GM12865 (cell line): Measurements from ENCODE around the gene AHNAK.
"Not testable (repeated sequence)": the region's sequence is repeated elsewhere in the genome, so short reads cannot be mapped to it uniquely, and the experiment has no call there.

Source experiments
- DNase-seq: peaks from one replicate; pipeline ENCODE4 v3.0.0; 2010; ENCODE audit warnings: low read depth
- H3K4me3 ChIP-seq: 2 replicates; pipeline ENCODE4 v1.5.1; 2011; ENCODE audit warnings: mild to moderate bottlenecking, low read depth, low read length, control low read depth
- TF ChIP-seq, protein P1 (sequence below): IDR thresholded peaks from 2 replicates; pipeline ENCODE4 v1.5.1; 2011; ENCODE audit warnings: low read length, control low read depth, low read depth, inconsistent platforms; ENCODE audit not compliant: insufficient read depth; ENCODE audit errors: missing control alignments

Gene AHNAK

GRCh38 chr11:62572431-62572830 is 25.8 kb upstream of the AHNAK start:
- TF ChIP-seq, protein P1, sequence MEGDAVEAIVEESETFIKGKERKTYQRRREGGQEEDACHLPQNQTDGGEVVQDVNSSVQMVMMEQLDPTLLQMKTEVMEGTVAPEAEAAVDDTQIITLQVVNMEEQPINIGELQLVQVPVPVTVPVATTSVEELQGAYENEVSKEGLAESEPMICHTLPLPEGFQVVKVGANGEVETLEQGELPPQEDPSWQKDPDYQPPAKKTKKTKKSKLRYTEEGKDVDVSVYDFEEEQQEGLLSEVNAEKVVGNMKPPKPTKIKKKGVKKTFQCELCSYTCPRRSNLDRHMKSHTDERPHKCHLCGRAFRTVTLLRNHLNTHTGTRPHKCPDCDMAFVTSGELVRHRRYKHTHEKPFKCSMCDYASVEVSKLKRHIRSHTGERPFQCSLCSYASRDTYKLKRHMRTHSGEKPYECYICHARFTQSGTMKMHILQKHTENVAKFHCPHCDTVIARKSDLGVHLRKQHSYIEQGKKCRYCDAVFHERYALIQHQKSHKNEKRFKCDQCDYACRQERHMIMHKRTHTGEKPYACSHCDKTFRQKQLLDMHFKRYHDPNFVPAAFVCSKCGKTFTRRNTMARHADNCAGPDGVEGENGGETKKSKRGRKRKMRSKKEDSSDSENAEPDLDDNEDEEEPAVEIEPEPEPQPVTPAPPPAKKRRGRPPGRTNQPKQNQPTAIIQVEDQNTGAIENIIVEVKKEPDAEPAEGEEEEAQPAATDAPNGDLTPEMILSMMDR, result no peak
- H3K4me3 ChIP-seq, result peak overlapping the region; percentile 88
- DNase-seq, result no peak

DNA sequence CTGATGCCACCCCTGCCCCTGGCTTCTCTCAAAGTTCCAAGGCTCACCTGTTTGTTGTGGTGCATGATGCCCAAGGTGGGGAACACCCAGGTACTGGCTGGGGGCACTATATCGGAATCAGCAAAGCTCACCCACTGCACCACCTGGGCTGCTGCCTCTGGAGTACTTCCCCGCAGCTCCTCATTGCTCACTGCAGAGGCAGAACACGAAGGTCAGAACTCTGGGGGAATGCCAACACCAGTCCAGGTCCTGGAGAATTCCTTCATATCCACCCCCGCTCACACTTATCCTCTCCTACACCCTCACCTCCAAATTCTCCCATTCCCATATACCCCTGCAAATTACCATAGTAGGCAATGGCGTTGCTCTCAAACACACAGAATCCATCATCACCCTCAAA is 24.9 kb upstream of the AHNAK start:
- not testable (repeated sequence) for DNase-seq, H3K4me3 ChIP-seq

- not testable (repeated sequence) for H3K4me3 ChIP-seq, DNase-seq
Observed at GRCh38 chr11:62570903-62571302, 24.3 kb upstream of the AHNAK start.

GRCh38 chr11:62569611-62570010 is 23.0 kb upstream of the AHNAK start:
- H3K4me3 ChIP-seq, result no peak overlapping the region
- TF ChIP-seq, protein P1, result no peak
- DNase-seq, result no peak

GRCh38 chr11:62567018-62567633 is 20.5 kb upstream of the AHNAK start:
- TF ChIP-seq, protein P1, result no peak
- DNase-seq, result peak; percentile 44
- H3K4me3 ChIP-seq, result no peak overlapping the region

DNA sequence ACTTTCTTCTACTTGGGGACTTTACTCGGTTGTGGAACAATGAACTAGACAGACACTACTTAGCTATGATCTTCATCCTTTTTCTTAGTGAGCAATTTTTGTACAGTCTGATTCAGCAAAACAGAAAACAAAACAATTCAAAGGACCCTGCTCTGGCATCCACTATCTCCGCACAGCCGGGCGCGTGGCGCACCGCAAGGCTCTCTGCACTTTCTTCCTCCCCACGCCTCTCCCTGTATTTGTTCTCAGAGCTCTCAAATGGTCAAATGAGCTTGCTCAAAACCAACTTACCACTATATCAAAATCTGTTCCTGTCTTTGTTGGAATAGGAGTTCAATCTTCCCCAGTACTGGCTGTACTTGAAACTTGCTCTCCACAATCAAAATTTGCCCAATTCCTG is 19.6 kb upstream of the AHNAK start:
- no peak for DNase-seq
- H3K4me3 ChIP-seq, result no peak overlapping the region
- TF ChIP-seq, protein P1, result no peak

- no peak overlapping the region for H3K4me3 ChIP-seq
- TF ChIP-seq, protein P1, result no peak
- DNase-seq, result no peak
Observed at GRCh38 chr11:62565100-62565802, 18.6 kb upstream of the AHNAK start.

DNA sequence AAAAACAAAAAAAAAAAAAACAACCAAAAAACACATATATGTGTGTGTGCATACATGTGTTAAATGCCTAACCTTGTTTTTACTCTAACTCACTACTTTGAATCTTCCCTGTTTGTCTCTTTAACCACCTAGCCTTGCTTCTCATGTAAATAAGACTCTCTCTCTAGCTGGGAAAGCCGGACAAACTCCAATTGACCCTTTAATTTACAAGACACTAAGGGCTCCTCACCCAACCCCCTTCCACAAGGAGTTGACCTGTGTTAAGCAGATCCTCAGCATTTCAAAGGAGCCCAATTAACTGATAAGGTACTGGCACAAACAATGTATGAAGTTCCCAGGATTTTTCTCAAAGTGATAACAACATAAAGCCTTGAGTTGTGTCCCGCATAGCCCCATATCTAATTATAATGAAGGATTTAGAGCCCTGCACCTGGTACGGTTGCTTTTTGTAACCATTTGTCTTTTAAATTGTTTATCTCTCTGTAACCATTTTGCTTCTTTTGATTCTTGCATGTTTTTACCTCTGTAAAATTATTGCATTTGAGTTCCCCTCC is 15.1 kb upstream of the AHNAK start:
- not testable (repeated sequence) for DNase-seq, H3K4me3 ChIP-seq
